Astrocyte of the cerebellum (primary cell): Measurements from ENCODE around the gene DPY19L3.

Experiments used
- DNase-seq: peaks from one replicate; pipeline ENCODE4 v3.0.0-alpha.2; 2011; ENCODE audit warnings: low read depth
- H3K4me3 ChIP-seq: 2 replicates; pipeline ENCODE4 v1.5.1; 2011; ENCODE audit warnings: mild to moderate bottlenecking, low read depth, low read length, moderate library complexity
- in situ Hi-C: cut with HindIII; loops from 2 replicates; pipeline ENCODE4 v1.10.0; 2017; ENCODE audit warnings: low sequenced_read_pairs
- TF ChIP-seq, protein P1 (sequence below): IDR thresholded peaks from 2 replicates; pipeline ENCODE4 v1.5.1; 2012; ENCODE audit warnings: low read length, low read depth, moderate library complexity, mild to moderate bottlenecking; ENCODE audit errors: missing control alignments

Gene DPY19L3

DNA sequence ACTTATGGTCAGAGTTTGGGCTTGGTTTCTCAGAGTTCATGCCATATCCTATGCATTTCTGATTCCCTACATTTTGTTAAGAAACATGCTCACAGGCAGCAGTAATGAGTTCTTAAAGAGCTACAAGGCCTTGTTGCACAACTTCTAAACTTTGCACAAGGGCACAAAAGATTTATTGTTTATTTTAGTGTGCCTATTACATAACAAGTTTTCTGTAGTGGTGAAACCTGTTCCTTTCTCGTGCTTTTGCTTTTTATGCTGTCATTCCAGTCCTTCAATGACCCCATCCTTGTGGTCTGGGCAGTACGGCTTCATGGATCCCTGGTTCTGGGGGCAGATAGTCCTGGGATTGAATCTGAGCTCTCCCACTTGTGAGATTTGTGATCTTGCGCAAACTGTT, 42.4 kb upstream of the DPY19L3 start:
- in situ Hi-C loops = no loop called here
- TF ChIP-seq, protein P1, sequence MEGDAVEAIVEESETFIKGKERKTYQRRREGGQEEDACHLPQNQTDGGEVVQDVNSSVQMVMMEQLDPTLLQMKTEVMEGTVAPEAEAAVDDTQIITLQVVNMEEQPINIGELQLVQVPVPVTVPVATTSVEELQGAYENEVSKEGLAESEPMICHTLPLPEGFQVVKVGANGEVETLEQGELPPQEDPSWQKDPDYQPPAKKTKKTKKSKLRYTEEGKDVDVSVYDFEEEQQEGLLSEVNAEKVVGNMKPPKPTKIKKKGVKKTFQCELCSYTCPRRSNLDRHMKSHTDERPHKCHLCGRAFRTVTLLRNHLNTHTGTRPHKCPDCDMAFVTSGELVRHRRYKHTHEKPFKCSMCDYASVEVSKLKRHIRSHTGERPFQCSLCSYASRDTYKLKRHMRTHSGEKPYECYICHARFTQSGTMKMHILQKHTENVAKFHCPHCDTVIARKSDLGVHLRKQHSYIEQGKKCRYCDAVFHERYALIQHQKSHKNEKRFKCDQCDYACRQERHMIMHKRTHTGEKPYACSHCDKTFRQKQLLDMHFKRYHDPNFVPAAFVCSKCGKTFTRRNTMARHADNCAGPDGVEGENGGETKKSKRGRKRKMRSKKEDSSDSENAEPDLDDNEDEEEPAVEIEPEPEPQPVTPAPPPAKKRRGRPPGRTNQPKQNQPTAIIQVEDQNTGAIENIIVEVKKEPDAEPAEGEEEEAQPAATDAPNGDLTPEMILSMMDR = no peak
- DNase-seq = no peak
- no peak overlapping the region for H3K4me3 ChIP-seq

DNA sequence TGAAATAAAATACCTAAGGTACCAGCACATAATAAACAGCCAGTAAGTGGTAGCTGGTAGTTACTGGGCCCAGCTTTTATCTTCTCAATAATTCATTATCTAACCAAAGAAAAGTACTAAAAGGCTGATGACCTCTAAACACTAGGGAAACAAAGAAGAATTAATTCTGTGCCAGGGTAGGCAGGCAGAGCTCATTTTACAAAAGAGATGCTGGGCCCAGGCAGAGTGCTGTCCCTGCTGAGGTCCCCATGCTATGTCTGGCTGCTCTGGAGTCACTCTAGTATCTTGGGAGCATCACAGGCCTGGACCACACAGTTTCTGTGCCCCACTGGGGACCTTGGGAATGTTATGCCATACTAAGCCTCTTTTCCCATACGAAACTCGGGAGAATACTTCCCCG, 41.9 kb upstream of the DPY19L3 start:
- no peak for DNase-seq
- no peak overlapping the region for H3K4me3 ChIP-seq
- TF ChIP-seq, protein P1 = no peak
- in situ Hi-C loops = no loop called here

DNA sequence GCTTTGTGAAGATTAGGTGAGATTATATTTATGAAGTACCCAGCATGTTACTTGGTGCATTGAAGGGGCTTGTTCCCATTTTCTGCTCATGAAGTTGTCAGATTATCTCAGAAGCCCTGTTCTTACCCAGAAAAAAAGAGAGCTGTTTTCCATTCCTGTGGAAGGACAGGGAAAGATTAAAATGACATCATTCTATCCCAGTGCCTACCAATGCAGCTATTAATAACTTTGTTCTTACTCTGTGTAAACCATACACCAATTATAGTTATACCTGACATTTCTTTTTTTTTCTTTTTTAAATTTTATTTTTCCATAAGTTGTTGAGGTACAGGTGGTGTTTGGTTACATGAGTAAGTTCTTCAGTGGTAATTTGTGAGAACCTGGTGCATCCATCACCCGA, 41.5 kb upstream of the DPY19L3 start:
- in situ Hi-C loops = no loop called here
- no peak for DNase-seq
- H3K4me3 ChIP-seq = no peak overlapping the region
- TF ChIP-seq, protein P1 = no peak

DNA sequence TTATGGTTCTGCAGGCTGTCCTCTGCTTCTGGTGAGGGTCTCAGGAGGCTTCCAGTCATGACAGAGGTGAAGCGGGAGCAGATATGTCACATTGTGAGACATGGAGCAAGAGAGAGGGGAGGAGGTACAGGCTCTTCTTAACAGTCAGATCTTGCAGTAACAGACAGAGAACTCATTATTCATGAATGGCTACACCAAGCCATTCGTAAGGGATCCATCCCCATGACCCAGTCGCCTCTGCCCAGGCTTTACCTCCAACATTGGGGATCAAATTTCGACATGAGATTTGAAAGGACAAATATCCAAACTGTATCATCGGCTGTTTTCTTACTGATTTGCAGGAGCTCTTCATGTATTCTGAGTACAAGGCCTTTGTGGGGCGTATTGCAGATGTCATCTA, 38.5 kb upstream of the DPY19L3 start:
- no peak overlapping the region for H3K4me3 ChIP-seq
- no peak for DNase-seq
- in situ Hi-C loops = no loop called here
- TF ChIP-seq, protein P1 = no peak

DNA sequence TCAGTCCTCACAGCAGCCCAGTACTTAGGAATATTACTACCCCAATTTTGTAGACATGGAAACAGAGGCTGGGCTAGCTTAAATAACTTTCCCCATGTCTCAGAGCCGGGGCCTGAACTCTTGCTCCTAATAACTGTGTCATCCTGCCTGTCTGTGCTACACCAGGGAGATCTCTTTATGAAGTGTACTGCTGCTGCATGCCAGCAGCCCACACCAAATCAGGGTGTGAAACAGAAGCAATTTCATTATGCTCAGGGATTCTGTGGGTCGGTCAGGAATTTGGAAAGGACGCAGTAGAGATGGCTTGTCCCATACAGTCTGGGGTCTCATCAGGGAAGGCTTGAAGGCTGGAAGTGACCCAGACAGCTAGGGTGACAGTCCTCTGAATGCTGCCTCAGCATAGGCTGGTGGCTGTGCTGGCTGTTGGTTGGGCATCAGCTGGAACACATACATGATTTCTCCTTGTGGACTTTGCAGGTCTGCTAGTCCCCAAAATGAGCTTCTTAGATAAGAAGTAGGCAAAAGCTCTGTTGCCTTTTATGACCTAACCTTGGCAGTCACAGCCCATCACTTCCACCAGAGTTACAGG, 37.5 kb upstream of the DPY19L3 start:
- in situ Hi-C loops = no loop called here
- TF ChIP-seq, protein P1 = no peak
- H3K4me3 ChIP-seq = no peak overlapping the region
- DNase-seq = no peak

DNA sequence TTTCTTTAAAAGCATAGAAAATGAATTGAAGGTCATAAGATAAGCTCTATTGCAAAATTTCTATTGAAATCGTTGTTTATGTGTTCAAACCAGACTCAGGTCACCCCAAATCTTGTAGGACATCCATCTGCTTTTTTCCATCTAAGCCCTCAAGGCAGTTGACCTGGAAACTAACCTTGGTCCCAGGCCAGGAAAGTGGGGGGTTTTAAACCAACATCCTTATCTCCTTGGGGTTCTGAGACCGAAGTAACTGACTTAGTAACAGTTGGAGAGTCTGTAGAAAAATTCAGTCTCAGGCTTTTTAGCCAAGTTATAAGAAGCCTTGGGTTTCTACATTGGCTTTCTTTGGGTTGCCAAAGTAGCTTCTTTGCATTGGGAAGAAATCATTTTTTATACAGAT, 36.8 kb upstream of the DPY19L3 start:
- in situ Hi-C loops = no loop called here
- TF ChIP-seq, protein P1 = no peak
- no peak for DNase-seq
- H3K4me3 ChIP-seq = no peak overlapping the region
